HG03159 (cell line): ENCODE data around the gene MTHFD1.

ENCODE experiments used
- ATAC-seq: cut with Tn5 transposase; IDR thresholded peaks from one replicate; pipeline ENCODE4 v1.9.1; 2021; ENCODE audit warnings: mild to moderate bottlenecking, moderate library complexity; ENCODE audit not compliant: unreplicated experiment

MTHFD1 gene

DNA sequence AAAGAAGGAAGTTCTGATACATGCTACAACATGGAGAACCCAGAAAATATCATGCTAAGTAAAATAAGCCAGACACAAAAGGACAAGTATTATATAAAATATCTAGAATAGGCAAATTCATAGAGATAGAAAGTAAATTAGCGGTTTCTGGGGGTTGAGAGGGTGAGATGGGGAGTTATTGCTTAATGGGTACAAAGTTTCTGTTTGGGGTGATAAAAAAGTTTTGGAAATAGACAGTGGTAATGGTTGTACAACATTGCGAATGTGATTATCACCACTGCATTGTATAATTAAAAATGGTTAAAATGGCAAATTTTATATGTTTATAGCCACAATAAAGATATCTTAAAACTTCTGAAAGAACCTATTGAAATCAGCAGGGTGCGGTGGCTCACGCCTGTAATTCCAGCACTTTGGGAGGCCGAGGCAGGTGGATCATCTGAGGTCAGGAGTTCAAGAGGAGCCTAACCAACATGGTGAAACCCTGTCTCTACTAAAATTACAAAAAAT lies 100.5 kb downstream of the MTHFD1 start:
- no peak for ATAC-seq

DNA sequence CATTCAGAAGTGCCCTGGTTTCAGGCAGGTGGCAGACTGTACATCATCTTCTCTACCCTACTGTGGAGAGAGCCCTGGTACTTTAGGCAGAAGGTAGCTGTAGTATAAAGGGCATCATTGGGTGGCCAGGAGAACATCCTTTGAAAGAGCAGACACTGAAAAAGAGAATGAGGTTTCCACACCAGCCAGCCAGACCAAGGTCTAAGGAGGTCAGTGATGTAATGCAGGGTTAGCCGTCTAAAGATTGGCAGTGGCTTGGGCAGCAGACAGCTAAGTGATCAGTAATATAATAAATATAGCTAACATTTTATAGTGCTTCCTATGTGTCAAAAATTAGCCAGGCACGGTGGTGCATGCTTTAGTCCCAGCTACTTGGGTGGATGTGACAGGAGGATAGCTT lies 103.5 kb downstream of the MTHFD1 start:
- no peak for ATAC-seq

DNA sequence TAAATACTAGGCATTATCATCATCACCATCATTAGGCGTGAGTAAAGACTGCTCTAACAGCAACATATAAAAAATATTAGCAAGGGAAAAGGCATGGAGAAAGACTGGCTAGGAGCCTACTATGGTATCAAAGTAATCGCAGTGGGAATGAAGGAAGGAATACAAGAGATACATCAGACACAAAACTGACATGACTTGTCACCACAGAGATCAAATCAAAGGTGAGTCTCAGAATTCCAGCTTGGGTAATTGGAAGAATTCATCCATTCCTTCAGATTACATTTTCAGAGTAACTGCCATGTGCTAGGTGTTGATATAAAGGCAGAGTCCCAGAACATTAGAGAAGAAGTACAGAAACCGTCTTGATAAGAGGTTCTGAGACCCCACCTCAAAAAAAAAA lies 105.3 kb downstream of the MTHFD1 start:
- no peak for ATAC-seq

DNA sequence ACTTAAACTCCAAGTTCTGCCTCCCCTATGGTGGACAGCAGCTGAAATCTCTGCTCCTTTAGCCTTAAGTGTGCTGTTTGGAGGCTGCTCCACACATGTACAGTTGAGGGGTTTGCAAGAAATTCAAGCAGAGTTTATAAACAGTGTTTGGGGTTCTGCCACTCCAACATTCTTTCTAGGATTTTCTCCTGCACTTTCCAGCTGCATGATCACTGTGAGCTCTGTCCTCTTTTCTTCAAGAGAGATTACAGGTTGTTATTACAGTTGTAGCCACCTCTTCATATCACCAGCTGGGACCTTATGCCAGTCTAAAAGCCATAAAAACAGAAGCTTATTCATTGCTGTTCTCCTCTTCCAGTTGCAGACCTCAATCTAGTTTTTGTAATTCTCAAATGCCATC lies 107.1 kb downstream of the MTHFD1 start:
- ATAC-seq, result no peak

DNA sequence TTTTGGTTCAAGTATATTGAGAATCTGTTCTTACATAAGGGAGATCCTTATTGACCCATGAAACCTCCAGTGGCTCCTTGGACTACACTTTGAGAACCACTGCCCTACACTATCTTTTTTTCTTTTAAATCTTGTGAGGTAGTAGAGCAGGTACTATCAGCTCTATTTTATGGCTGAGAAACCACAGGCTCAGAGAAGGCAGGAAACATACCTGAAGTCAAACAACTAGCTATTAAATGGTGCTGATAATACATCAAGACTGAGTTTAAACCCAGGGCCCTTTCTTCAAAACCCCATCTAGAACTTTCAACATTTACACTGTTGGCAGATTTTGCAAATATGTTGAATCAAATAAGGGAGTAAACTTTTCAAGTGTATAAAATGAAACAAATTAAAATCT lies 108.6 kb downstream of the MTHFD1 start:
- no peak for ATAC-seq

DNA sequence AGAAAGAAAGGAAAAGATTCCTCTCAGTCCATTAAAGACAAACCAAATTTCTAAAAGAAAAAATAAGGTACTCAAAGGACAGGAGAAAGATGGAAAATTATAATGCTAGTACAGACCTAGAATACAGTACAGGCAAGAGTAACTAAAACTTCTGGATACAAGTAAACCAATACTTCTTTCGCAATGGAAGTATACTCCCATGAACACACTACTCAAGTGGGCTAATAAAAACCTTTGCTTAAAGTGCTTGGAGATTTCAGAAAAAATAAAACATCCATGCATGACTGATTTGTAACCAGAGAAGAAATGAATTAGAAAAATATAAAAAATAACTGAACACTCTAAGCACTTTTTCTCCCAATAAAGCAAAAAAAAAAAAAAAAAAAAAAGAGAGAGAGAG lies 111.9 kb downstream of the MTHFD1 start:
- no peak for ATAC-seq

DNA sequence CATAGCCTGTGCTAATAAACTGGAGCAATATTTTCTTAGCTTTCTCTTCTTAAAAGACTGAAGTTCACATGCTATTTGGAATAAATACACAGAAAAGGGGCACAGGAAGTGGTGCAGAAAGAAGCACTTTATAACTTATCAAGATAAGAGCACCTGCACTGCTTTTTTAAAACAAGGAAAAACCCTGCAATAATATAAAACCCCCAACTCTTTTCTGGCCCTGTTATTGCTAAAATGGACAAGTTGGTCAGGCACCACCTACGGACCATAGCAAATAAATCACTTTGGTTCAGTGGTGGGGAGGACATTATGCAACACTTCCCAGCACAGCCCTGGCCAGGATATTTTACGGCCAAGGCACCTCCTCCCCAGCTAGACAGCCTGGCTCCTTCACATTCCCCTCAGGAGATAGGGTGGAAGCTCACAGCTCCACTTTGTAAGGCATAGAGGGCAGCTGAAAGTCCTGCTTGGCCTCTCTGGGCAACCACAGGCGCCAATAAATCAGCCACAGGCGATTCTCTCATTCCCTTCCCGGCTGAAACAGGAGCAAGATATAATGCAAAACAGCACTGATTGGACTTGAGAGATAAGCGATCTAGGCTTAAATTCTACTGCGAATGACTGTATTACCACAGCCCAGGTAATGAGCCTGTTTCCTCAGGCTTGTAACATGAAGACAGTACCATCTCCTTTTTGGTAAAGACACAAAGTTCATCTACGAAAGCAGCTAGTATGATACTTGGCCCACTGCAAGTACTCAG lies 113.4 kb downstream of the MTHFD1 start:
- no peak for ATAC-seq

DNA sequence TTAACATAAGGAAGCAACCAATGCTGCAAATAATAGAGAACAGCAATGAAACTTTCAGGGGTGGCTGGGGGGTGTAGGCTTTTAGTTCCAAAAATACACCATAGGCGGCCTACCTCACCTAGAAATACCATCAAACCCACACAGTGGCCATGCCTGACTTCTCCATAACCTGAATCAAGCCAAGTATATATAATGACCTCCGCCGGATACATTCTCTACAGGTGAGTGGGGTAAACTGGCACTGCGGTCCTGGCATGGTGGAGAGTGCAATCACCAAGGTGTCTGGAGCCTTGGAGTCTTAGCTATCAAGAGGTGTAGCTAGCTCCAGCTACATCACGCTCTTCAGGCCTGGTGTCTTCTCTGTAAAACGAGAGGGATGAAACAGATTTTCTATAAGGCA lies 114.3 kb downstream of the MTHFD1 start:
- no peak for ATAC-seq

DNA sequence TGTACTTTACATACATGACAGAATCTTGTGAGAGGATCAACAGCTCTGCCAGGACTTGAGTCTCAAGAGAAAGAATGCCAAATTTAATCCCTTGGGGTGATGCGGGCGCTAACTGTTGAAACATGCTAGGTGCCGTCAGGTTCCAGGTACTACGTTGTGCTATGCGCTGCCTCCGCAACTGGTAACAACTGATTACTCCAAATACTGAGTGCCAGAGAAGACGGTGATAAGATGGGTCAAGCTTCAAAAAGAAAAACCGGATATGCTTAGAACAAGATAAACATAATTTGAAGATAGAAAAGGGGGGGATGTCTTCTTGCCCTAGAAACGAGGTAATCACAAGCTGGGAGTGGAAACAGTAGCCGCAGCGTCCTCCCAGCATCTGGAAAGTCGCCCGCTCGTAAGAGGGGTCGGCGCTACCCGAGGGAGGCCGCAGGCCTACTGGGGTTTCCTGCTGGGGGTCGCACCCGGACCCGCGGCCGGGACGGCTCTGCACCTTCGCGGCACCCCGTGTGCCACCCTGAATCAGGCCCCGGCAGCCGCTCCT lies 114.8 kb downstream of the MTHFD1 start:
- ATAC-seq, result no peak

DNA sequence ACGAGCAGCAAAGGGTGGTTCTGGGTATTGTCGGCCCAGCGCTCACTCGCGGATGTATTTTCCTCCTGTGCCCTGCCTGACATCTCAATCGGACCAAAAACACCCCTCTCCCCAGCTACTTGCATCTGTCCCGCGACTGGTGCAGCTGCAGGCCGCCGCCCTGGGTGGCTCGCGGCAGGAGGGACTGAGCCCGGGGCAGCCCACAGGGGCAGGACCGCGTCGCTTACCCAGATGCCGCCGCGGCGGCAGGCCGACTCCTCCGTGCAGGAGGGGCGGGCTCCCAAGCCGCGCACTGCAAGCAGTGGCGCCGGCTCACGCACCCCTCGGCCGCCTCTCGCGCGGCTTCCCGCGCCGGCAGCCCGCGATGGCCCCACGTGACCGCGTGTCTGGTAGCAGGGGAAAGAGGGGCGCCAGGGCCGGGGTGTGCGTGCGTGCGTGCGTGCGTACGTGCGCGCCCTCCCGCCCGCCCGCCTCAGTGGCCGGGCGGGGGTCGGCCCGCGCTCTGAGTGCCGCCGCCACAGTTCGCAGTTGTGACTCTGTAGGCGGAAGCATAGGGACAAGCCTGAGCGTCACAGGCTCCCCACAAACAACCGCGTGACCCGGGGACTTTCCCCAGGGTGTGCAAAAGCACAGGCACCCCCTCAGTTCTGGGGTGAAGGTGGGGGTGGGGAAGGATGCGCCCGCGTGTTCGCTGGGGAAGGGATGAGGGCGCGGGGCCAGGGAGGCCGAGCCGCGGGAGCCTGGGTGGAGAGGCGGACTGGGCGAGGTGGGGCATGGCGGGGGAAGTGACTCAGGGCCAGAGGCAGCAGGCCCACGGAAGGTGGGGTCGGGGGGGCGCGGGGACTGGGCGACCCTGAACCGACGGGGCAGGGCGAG lies 115.5 kb downstream of the MTHFD1 start, which contains the start of gene ZBTB25:
Gene ZBTB25, minus strand, starts transcription at position 405 of the 876 bp plus-strand sequence. CDS start 13,305 bp downstream, outside the sequence.
- ATAC-seq, result peak; percentile 62

DNA sequence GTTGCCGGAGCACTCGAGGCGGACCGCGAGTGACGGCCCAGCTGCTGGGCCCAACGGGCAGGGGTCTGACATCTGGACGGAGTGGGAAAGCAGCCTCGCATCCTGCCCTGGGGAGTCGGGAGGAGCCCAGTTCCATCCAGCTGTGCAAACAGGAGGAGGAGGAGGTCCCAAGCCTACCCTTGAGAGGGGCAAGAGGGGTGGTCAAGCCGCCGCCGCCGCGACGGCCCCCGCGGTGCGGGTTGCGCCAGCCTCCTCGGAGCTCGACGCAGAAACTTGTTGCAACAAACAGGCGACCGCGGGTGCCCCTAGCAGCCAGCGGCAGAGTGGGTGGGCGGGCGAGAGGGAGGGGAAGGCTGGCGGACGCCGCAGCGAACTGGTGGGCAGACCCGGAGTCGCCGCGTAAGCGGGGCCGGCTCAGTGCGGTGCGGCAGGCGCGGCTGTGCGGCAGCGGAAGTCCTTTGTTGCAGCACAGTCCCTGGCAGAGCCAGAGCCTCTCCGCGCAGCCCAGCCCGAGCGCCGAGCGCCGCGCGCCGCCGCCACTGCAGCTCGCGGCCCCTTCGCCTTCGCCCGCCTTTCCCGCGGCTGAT lies 116.2 kb downstream of the MTHFD1 start, which contains the start of gene ZBTB1:
Gene ZBTB1, plus strand, starts transcription at position 461 of the 587 bp plus-strand sequence. CDS start 16,735 bp downstream, outside the sequence.
- peak; percentile 31 for ATAC-seq

DNA sequence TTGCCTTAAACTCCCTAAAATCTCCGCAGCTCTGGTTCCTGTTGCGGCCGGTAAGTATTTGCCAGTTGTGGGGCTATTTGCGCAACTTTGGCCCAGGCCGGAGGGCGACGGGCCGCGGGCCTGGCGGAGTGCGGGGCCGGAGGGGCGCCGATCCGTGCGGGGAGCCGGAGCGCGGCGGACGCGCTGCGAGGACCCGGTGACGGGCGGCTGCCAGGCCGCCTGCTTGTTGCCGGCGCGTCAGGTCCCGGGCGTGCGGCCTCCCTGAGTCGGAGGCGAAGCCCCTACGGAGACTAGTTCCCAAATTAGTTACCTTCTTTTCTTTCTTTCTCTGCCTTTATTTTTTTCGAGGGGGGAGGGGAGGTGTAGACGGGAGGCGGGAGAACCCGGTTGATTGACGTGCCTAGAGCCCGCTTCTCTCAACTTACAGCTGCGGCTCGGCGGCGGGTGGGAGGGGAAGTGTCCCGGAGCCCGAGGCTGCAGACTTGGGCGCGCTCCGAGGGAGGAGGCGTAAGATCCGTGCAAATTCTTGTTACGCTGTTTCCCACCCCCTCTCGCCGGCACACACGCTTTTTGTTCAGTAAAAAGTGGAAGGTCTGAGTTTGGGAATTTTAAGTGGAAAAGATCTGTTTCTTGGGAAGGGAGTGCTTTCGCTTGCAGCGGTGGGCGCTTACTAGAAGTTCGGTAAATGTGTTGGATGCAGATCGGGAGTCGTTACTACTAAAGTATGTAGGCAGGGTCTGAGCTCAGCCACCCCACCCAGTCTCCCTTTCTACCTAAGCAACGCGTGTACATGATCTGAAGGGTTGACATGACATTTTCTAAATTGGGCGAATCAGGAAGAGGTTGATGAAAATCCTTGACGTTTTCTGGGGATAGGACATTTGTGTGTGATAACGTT lies 117.0 kb downstream of the MTHFD1 start:
- peak; percentile 22 for ATAC-seq

DNA sequence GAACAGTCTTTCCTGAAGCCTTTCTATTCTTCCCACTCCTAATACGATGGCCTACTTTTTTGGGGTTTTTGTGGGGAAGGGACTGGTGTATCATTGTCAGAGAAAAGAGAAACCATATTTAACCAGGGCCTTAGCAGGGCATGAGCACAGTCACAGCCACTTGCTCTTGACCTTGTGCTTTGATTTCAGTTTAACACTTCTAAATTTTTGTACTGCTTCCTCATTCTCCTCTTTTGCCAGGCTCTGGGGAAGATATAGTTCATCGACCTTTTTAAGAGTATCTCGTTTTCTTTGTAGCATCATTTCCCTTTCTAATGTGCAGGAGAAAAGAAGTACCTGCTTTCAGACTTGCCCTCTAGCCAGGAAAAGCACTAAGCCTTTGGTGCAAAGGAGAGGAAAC lies 118.6 kb downstream of the MTHFD1 start:
- no peak for ATAC-seq

DNA sequence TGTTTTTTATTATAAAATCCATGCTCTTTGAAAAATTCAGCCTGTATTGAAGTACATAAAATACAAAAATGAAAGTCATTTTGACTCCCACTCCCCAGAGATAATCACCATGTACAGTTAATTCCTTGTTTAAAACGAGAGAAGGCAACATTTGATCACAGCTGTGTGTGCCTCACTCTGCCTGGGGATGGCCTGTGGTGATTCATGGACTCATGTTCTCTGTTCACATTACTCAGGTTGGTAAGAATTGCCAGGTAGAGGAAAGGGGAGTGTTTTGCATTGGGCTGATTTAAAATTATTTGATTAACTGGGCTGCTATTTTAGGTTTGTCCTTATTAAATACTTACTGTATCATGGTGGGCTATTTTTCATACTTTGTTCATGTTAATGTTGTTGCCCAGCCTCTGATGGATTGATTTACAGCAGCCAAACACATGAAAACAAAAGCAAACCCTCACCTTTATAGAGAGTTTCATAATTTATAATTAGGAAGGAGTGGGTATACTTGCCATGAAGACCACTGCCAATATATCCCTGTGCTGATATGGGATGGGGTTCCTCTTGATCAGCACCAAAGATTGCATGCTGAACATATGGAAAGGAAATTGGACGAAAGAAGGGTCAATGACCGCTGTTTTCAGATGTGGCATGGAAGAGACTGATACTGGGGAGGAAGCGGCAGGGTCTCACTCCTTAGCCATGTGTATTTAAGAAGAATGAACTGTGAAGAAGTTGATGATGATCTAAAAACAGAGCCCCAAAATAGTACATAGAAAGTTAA lies 119.4 kb downstream of the MTHFD1 start:
- ATAC-seq, result no peak

DNA sequence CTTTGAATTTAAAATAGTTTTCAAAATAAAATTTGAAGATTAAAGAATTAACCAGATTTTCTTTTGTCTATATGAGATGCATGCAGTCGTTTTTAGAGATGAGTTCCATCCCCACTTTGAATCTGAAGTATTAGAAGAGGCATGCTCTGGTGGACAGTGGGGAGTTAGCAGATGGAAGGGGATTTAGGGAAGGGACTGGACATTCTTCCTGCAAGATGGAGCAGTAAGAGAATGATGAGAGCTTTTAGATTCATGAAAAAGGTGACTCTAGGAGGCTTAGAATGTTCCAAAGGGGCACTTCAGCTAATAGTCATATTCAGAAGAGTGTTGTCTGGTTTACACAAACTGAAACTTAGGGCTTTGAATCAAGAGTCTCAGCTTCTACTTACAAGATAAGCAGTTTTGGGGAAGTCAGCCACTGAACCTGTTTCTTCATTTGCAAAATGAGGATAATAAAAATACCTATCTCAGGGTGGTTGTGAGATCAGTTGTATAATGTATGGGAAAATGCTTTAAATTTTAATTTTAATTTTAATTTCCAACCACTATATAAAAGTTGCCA lies 120.1 kb downstream of the MTHFD1 start:
- no peak for ATAC-seq

DNA sequence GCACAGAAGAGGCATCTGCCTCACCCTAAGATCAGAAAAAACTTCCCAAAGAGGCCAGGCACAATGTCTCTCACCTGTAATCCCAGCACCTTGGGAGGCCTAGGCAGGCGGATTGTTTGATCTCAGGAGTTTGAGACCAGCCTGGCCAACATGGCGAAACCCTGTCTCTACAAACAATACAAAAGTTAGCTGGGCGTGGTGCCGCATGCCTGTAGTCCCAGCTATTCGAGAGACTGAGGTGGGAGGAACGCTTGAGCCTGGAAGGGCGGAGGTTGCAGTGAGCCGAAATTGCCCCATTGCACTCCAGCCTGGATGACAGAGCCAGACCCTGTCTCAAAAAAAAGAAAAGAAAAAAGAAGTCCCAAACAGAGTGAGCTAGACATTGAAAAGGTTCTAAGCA lies 120.9 kb downstream of the MTHFD1 start:
- ATAC-seq, result no peak
